ENCODE measurements around the gene PRIMPOL.

PRIMPOL gene

DNA sequence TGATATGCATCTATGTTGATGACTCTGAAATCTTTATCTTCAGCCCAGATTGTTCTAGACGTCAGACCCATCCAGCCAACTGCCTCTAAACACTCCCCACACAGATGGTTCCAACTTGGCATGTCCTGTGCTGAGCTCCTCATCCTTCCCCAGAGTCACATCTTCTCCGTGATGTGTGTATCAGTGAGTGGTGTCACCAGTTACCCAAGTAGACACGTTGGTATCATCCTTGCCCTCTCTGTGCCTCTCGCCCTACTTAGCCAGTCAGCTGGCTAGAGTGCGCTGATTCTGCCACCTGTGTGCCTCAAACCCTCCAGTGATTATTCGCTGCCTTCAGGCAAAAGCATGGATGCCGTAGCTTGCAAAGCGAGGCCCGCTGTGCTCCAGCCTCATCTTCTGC, 18.6 kb downstream of the PRIMPOL start:
- no peaks in the 10 kb centered on the region for H3K27me3 ChIP-seq (ENCODE audit: control insufficient read depth, insufficient read depth, low read length)
- H3K4me3 ChIP-seq (ENCODE audit: low read length), result no peak overlapping the region
- no peaks in the 10 kb centered on the region for H3K36me3 ChIP-seq (ENCODE audit: control insufficient read depth, insufficient read depth, low read length)
- H3K4me1 ChIP-seq (ENCODE audit: control insufficient read depth, insufficient read depth, low read length), result no peaks in the 10 kb centered on the region
- no CpG with 5 or more reads among the region's 9 CpGs for WGBS (ENCODE audit: insufficient coverage, insufficient read length)
- H3K9me3 ChIP-seq (ENCODE audit: control insufficient read depth, insufficient read depth, low read length), result no peaks in the 10 kb centered on the region
- H3K27ac ChIP-seq (ENCODE audit: low read length), result no peak overlapping the region
- no peak for DNase-seq (ENCODE audit: low read depth, low spot score)

- H3K9me3 ChIP-seq (ENCODE audit: control insufficient read depth, insufficient read depth, low read length), result no peaks in the 10 kb centered on the region
- no peak for DNase-seq (ENCODE audit: low read depth, low spot score)
- no peaks in the 10 kb centered on the region for H3K36me3 ChIP-seq (ENCODE audit: control insufficient read depth, insufficient read depth, low read length)
- H3K27me3 ChIP-seq (ENCODE audit: control insufficient read depth, insufficient read depth, low read length), result no peaks in the 10 kb centered on the region
- H3K27ac ChIP-seq (ENCODE audit: low read length), result no peak overlapping the region
- 100% methylated on average over 1 of the region's 9 CpGs for WGBS (ENCODE audit: insufficient coverage, insufficient read length)
- H3K4me1 ChIP-seq (ENCODE audit: control insufficient read depth, insufficient read depth, low read length), result no peaks in the 10 kb centered on the region
- H3K4me3 ChIP-seq (ENCODE audit: low read length), result no peak overlapping the region
Measured at GRCh38 chr4:184668511-184669114, 19.1 kb downstream of the PRIMPOL start.

GRCh38 chr4:184669251-184669650, 19.7 kb downstream of the PRIMPOL start:
- Histone ChIP-seq H3K27me3 (ENCODE audit: control insufficient read depth, insufficient read depth, low read length) (no peaks in the 10 kb centered on the region), H3K4me3 (ENCODE audit: low read length) (no peak overlapping the region), H3K9me3 (ENCODE audit: control insufficient read depth, insufficient read depth, low read length) (no peaks in the 10 kb centered on the region), H3K27ac (ENCODE audit: low read length) (no peak overlapping the region), H3K36me3 (ENCODE audit: control insufficient read depth, insufficient read depth, low read length) (no peaks in the 10 kb centered on the region), H3K4me1 (ENCODE audit: control insufficient read depth, insufficient read depth, low read length) (no peaks in the 10 kb centered on the region)
- DNase-seq (ENCODE audit: low read depth, low spot score), result no peak
- WGBS (ENCODE audit: insufficient coverage, insufficient read length), result no CpG with 5 or more reads among the region's 7 CpGs

GRCh38 chr4:184671101-184671500, 21.6 kb downstream of the PRIMPOL start:
- no peaks in the 10 kb centered on the region for H3K4me1 ChIP-seq (ENCODE audit: control insufficient read depth, insufficient read depth, low read length)
- H3K27ac ChIP-seq (ENCODE audit: low read length), result no peak overlapping the region
- H3K4me3 ChIP-seq (ENCODE audit: low read length), result no peak overlapping the region
- H3K36me3 ChIP-seq (ENCODE audit: control insufficient read depth, insufficient read depth, low read length), result no peaks in the 10 kb centered on the region
- DNase-seq (ENCODE audit: low read depth, low spot score), result no peak
- no peaks in the 10 kb centered on the region for H3K27me3 ChIP-seq (ENCODE audit: control insufficient read depth, insufficient read depth, low read length)
- WGBS (ENCODE audit: insufficient coverage, insufficient read length), result no CpG with 5 or more reads among the region's 9 CpGs
- H3K9me3 ChIP-seq (ENCODE audit: control insufficient read depth, insufficient read depth, low read length), result no peaks in the 10 kb centered on the region

- Histone ChIP-seq H3K36me3 (ENCODE audit: control insufficient read depth, insufficient read depth, low read length) (no peaks in the 10 kb centered on the region), H3K27me3 (ENCODE audit: control insufficient read depth, insufficient read depth, low read length) (no peaks in the 10 kb centered on the region), H3K27ac (ENCODE audit: low read length) (no peak overlapping the region), H3K9me3 (ENCODE audit: control insufficient read depth, insufficient read depth, low read length) (no peaks in the 10 kb centered on the region), H3K4me3 (ENCODE audit: low read length) (no peak overlapping the region), H3K4me1 (ENCODE audit: control insufficient read depth, insufficient read depth, low read length) (no peaks in the 10 kb centered on the region)
- DNase-seq (ENCODE audit: low read depth, low spot score), result no peak
- WGBS (ENCODE audit: insufficient coverage, insufficient read length), result no CpG with 5 or more reads among the region's 6 CpGs
Measured at GRCh38 chr4:184672741-184673140, 23.2 kb downstream of the PRIMPOL start.

- DNase-seq (ENCODE audit: low read depth, low spot score), result no peak
- Histone ChIP-seq H3K27me3 (ENCODE audit: control insufficient read depth, insufficient read depth, low read length) (no peaks in the 10 kb centered on the region), H3K4me1 (ENCODE audit: control insufficient read depth, insufficient read depth, low read length) (no peaks in the 10 kb centered on the region), H3K36me3 (ENCODE audit: control insufficient read depth, insufficient read depth, low read length) (no peaks in the 10 kb centered on the region), H3K4me3 (ENCODE audit: low read length) (no peak overlapping the region), H3K27ac (ENCODE audit: low read length) (no peak overlapping the region), H3K9me3 (ENCODE audit: control insufficient read depth, insufficient read depth, low read length) (no peaks in the 10 kb centered on the region)
- no CpG with 5 or more reads among the region's 4 CpGs for WGBS (ENCODE audit: insufficient coverage, insufficient read length)
Measured at GRCh38 chr4:184674011-184674410, 24.5 kb downstream of the PRIMPOL start.

GRCh38 chr4:184675018-184675417, 25.5 kb downstream of the PRIMPOL start:
- no peak overlapping the region for H3K4me3 ChIP-seq (ENCODE audit: low read length)
- no CpG with 5 or more reads among the region's 5 CpGs for WGBS (ENCODE audit: insufficient coverage, insufficient read length)
- H3K27me3 ChIP-seq (ENCODE audit: control insufficient read depth, insufficient read depth, low read length), result no peaks in the 10 kb centered on the region
- H3K4me1 ChIP-seq (ENCODE audit: control insufficient read depth, insufficient read depth, low read length), result no peaks in the 10 kb centered on the region
- DNase-seq (ENCODE audit: low read depth, low spot score), result no peak
- no peaks in the 10 kb centered on the region for H3K36me3 ChIP-seq (ENCODE audit: control insufficient read depth, insufficient read depth, low read length)
- H3K27ac ChIP-seq (ENCODE audit: low read length), result no peak overlapping the region
- no peaks in the 10 kb centered on the region for H3K9me3 ChIP-seq (ENCODE audit: control insufficient read depth, insufficient read depth, low read length)

DNA sequence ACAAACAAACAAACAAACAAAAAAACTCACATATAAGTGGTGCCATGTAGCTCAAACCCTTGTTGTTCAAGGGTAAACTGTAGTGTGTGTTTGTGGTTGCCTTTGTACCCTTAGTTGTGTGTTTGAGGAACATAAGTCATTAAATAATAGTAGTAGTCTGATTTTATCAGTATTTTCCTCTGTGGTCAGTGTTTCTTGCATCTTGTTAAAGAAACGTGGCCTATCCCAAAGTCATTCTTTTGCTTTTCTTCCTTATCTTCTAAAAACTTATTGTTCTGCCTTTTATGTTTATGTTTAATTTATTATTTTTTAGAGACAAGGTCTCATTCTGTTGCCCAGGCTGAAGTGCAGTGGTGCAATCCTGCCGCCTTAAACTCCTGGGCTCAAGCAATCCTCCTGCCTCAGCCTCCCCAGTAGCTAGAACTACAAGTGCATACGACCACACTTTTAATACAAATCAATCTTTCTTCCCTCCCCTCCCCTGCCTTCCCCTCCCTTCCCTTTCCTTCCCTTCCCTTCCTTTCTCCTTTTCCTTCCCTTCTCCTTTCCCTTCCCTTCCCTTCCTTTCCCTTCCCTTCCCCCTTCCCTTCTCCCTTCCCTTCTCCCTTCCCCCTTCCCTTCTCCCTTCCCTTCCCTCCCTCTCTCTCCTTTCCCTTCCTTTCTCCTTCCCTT, 26.4 kb downstream of the PRIMPOL start:
- Histone ChIP-seq H3K9me3 (ENCODE audit: control insufficient read depth, insufficient read depth, low read length) (no peaks in the 10 kb centered on the region), H3K27ac (ENCODE audit: low read length) (no peak overlapping the region), H3K4me3 (ENCODE audit: low read length) (no peak overlapping the region), H3K27me3 (ENCODE audit: control insufficient read depth, insufficient read depth, low read length) (no peaks in the 10 kb centered on the region), H3K36me3 (ENCODE audit: control insufficient read depth, insufficient read depth, low read length) (no peaks in the 10 kb centered on the region), H3K4me1 (ENCODE audit: control insufficient read depth, insufficient read depth, low read length) (no peaks in the 10 kb centered on the region)
- no peak for DNase-seq (ENCODE audit: low read depth, low spot score)
- WGBS (ENCODE audit: insufficient coverage, insufficient read length), result 100% methylated on average over 1 of the region's 3 CpGs

GRCh38 chr4:184680698-184681097, 31.2 kb downstream of the PRIMPOL start:
- Histone ChIP-seq H3K36me3 (ENCODE audit: control insufficient read depth, insufficient read depth, low read length) (no peaks in the 10 kb centered on the region), H3K9me3 (ENCODE audit: control insufficient read depth, insufficient read depth, low read length) (no peaks in the 10 kb centered on the region), H3K27ac (ENCODE audit: low read length) (no peak overlapping the region), H3K4me1 (ENCODE audit: control insufficient read depth, insufficient read depth, low read length) (no peaks in the 10 kb centered on the region), H3K27me3 (ENCODE audit: control insufficient read depth, insufficient read depth, low read length) (no peaks in the 10 kb centered on the region), H3K4me3 (ENCODE audit: low read length) (no peak overlapping the region)
- DNase-seq (ENCODE audit: low read depth, low spot score), result no peak
- no CpG with 5 or more reads among the region's 9 CpGs for WGBS (ENCODE audit: insufficient coverage, insufficient read length)

- WGBS (ENCODE audit: insufficient coverage, insufficient read length), result no CpG with 5 or more reads among the region's 1 CpG
- Histone ChIP-seq H3K27me3 (ENCODE audit: control insufficient read depth, insufficient read depth, low read length) (no peaks in the 10 kb centered on the region), H3K4me3 (ENCODE audit: low read length) (no peak overlapping the region), H3K9me3 (ENCODE audit: control insufficient read depth, insufficient read depth, low read length) (no peaks in the 10 kb centered on the region), H3K27ac (ENCODE audit: low read length) (no peak overlapping the region), H3K4me1 (ENCODE audit: control insufficient read depth, insufficient read depth, low read length) (no peaks in the 10 kb centered on the region), H3K36me3 (ENCODE audit: control insufficient read depth, insufficient read depth, low read length) (no peaks in the 10 kb centered on the region)
- no peak for DNase-seq (ENCODE audit: low read depth, low spot score)
Measured at GRCh38 chr4:184681916-184682315, 32.4 kb downstream of the PRIMPOL start.

All from iPS DF 6.9 (cell line).